HEK293 (cell line): Measurements from ENCODE around the gene MSH6.

Experiments
- CTCF ChIP-seq: fragments of 450-650 bp; formaldehyde crosslinking; IDR thresholded peaks from 2 replicates; pipeline ENCODE4 v1.5.1; 2016; ENCODE audit warnings: missing biosample characterization, missing genetic modification characterization
- YY1 ChIP-seq: fragments of 450-650 bp; formaldehyde crosslinking; IDR thresholded peaks from 2 replicates; pipeline ENCODE4 v1.5.1; 2018; ENCODE audit warnings: missing biosample characterization, missing genetic modification characterization
- ZNF274 ChIP-seq, 2 experiments: fragments of 200-500 bp in 1 of 2; fragments of 450-650 bp in 1 of 2; sonication (Bioruptor generic) in 1 of 2; formaldehyde crosslinking in 1 of 2; IDR thresholded peaks; 2 replicates each; pipeline versions ENCODE4 v1.5.1 to v1.6.1; 2014 to 2016; ENCODE audit warnings: borderline replicate concordance in 1 of 2, inconsistent platforms in 1 of 2, low read length in 1 of 2, missing biosample characterization in 1 of 2, missing genetic modification characterization in 1 of 2
- ZNF37A ChIP-seq: fragments of 450-650 bp; IDR thresholded peaks from 2 replicates; pipeline ENCODE4 v1.5.1; 2018; ENCODE audit warnings: missing biosample characterization, missing genetic modification characterization
- ZNF785 ChIP-seq: fragments of 450-650 bp; formaldehyde crosslinking; IDR thresholded peaks from 2 replicates; pipeline ENCODE4 v1.5.1; 2016; ENCODE audit warnings: missing biosample characterization, missing genetic modification characterization

- TF ChIP-seq CTCF (tag by site-specific recombination) = no peak
- no peak for TF ChIP-seq ZNF274 (IDR thresholded peaks at IDR 0.05; ENCODE audit: low read length)
- TF ChIP-seq ZNF274 (tag by site-specific recombination; IDR thresholded peaks at IDR 0.05; ENCODE audit: borderline replicate concordance) = no peak
- TF ChIP-seq ZNF37A = no peak
- no peak for TF ChIP-seq ZNF785 (tag by site-specific recombination)
- no peak for TF ChIP-seq YY1 (tag by site-specific recombination)
These were observed 22.9 kb downstream of the MSH6 start for GRCh38 chr2:47805850-47806249.
